CD4-positive, alpha-beta T cell treated with Interferon gamma for 1 hour (primary cell): ENCODE measurements around the gene GASK1B.

Experiments
- DNase-seq: peaks from one replicate; pipeline ENCODE4 v3.0.0-alpha.2; 2020

GASK1B gene

GRCh38 chr4:158172261-158173258, at the start of gene GASK1B:
Gene GASK1B, minus strand, starts transcription at chr4:158173025. Its CDS starts 1,650 bp downstream, at chr4:158171375.
- DNase-seq, result no peak

GRCh38 chr4:158219623-158220022, 46.8 kb upstream of the GASK1B start:
- no peak for DNase-seq

- no peak for DNase-seq
These were observed 44.9 kb upstream of the GASK1B start for GRCh38 chr4:158217763-158218162.

DNA sequence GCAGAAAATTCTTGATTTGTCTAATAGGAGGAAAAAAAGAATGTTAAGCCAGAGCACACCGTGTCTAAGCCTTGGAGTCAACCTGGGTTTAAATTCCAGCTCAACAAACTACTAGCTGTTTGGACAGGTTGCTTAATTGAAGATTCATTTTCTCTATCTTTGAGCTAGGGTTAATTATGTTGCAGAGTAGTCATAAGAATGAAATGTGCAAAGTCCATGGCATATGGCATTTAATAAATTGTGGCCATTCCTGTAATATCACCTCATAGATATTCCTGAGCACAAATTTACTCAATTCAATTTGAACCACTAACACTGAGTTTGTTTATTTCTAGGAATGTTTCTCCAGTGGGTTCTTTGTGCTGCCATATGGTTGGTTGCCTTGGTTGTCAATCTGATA, 42.0 kb upstream of the GASK1B start:
- no peak for DNase-seq

- DNase-seq, result no peak
These were observed 40.6 kb upstream of the GASK1B start for GRCh38 chr4:158213466-158213865.

GRCh38 chr4:158211222-158211621, 38.4 kb upstream of the GASK1B start:
- DNase-seq, result no peak

- peak; percentile 59 for DNase-seq
These were observed 37.3 kb upstream of the GASK1B start, which contains the start of gene TMEM144 for GRCh38 chr4:158209825-158210807. Gene TMEM144, plus strand, starts transcription at chr4:158210486. Its CDS starts 2,182 bp downstream, at chr4:158212668.

DNA sequence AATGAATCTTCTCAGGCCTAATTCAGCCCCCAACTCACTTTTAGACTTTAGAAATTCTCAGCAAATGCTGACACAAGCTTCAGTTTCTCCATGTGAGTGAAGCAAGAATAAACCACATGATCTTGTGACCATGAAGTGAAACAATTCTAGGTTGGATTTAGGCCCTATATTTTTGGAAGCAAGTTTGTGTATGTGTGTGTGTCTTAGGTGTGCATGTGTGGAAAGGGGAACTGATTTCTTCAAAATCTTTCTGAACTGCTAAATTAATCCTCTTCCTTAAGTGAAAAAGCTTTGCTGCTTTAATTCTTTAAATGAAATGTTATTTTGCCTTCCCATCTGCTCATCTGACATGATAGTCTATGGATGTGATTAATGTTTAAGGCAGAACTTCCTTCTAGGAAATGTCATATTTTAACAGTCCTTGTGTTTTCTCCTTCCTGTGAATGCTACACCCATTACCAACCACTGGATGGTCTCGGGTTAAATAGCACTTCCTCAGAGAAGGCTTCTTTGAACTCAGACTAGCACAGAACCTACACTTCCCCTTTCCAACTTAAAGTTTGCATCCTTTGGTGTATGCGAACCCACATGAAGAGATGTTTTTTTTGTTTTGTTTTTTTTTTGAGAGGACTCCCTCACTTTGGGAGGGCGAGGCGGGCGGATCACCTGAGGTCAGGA, 36.3 kb upstream of the GASK1B start:
- no peak for DNase-seq

DNA sequence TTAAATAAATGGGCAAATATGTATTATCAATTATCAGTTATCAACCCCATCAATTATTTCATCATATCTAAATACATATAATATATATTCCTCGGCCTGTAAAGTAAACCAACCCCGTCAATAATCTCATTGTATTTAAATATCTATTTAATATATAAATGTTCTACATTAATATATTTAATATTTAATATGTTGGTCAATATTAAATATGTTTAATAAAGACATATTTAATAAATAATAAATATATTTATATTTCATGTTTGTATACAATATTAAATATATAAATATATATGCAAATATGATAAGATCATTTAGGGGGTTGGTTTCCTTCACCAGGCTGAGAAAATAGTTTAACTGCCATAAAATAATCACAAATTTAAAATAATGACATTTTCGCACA, 31.1 kb upstream of the GASK1B start:
- DNase-seq, result no peak

DNA sequence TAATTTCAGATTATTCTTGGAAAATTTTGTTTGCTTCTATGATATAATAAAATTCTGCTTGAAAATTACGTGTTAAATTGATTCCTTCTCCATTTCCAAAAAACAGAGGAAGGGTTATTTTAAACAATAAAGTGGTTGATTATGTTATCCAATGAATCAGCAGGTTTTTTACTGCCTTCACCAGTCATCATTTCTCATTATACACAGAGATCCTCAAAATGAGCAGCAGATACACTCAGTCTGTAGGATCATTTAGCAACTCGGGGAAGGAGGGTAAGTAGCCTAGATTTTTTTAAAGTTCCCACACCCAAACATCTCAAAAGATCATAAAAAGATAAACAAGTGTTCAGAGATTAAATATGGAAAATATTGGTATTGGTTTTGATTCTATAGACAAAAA, 30.6 kb upstream of the GASK1B start:
- no peak for DNase-seq

DNA sequence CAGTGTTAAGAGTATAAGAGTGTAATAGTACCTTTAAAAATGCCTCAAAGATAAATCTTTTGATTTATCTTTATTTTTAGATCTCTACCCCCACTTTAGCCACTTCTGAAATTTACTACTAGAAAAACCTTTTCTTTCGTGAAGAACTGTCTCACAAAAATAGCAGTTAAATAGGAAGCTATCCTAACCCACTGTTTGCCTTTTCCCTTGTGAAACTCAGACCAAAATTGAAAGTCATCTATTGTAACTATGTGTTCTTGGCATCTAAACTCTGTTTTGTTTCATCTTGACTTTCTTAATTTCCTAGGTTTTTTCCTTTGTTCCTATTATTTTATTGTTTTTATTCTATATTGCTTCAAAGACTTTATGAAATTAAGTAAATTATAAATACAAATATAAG, 29.7 kb upstream of the GASK1B start:
- DNase-seq, result no peak

DNA sequence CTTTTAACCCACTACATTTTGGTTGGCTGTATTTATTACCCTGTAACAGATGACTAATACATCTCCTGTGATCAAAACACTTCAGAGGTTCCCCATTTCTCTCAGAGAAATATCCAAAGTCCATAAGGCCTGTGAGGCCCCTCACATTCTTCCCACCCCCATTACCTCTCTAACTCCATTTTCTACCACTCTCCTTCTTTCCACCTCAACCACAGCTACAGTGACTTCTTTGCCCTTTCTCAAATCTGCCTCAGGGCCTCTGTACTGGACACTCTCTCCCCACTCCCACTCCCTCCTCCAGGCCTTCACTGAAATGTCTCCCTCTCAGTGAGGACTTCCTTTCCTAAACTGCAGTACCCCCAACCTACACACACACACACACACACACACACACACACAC, 29.1 kb upstream of the GASK1B start:
- DNase-seq, result no peak

DNA sequence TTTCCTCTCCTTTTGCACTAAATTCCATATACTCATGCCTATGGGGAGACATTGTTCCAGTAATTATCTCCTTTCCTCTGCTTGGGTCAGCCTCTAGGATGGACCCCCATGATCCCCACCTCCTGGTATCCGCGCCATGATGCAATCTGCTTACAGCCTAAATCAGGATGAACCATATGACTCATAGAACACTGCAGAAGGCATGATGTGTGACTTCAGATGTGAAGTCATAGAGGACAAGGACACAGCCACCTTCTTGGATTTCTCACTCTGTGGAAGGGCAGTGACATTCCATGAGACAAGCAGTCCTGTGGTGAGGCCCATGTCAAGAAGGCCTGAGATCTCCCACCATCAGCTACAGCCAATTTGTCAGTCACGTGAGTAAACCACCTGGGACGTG, 28.5 kb upstream of the GASK1B start:
- DNase-seq, result no peak

GRCh38 chr4:158200214-158200613, 27.4 kb upstream of the GASK1B start:
- DNase-seq, result no peak

DNA sequence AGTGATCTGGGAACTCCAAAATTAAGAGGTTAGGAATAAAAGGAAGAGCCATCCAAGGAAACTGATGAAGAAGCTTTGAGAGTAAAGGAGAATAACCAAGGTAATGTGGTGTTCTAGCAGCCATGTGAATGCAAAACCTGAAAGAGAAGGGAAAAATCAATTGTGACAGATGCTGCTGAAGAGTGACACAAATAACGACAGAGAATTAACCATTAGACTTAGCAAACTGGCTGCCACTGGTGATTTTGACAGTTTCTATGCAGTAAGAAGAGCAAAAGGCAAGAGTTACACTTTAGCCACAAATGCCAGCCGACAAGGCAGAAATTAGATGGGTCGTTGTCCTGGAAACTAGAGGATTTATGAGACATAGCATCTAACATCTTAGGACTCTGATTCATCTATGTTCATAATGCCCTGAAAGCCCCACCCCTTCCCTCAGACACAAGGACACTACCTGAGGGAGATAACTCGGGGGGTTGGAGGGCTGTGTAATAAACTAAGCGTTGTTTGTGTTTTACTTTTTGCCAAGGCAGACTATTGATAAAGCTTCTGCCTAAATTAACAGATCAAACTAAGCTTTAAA, 24.5 kb upstream of the GASK1B start:
- no peak for DNase-seq

DNA sequence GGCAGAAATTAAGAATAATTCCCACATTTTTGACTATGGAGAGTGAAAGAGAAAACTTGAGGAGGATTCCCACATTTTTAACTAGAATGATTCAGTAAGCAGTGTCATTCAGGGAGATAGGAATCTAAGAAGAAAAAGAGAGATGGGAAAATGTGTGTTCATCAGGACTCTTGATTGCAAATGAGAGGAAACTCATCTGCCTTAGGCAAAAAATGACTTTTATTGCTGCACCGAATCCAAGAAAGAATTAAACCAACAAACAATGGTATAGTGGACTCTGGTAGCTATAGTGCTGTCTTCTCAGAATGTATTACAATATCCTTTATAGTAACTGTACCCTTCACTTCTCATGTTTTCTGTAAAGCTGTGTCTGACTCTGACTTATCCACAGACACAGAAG, 22.5 kb upstream of the GASK1B start:
- DNase-seq, result no peak

GRCh38 chr4:158193171-158193749, 20.4 kb upstream of the GASK1B start:
- no peak for DNase-seq

DNA sequence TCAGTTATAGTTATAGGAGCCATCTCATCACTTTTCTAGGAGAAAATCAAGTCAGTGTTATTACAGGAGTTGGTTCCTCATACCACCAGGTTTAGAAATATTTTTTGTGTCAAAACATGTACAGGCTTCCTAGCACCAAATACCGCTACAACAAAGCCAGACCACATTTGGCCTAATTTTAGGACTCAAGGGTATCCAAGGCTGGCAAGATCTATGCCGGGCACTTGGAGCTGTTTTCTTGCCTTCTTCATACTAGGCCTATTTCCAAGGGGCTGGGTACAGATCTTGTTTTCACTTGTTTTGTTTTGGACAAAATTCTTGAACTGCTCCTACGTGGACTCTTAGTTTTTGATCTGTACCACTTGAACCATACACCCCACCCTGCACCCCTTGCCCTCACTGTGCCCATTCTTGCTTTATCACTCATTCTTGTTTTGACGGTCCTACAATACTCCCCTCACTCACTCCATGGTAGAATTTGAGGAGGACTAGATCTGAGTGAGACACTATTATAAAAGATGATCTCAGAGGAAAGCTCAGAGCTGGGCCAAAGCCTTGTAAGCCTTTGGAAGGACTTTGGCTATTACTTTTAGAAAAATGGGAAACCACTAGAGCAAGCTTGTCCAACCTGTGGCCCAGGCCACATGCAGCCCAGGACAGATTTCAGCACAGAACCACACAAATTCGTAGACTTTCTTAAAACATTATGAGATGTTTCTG, 19.8 kb upstream of the GASK1B start:
- no peak for DNase-seq

GRCh38 chr4:158190718-158191117, 17.9 kb upstream of the GASK1B start:
- DNase-seq, result no peak

DNA sequence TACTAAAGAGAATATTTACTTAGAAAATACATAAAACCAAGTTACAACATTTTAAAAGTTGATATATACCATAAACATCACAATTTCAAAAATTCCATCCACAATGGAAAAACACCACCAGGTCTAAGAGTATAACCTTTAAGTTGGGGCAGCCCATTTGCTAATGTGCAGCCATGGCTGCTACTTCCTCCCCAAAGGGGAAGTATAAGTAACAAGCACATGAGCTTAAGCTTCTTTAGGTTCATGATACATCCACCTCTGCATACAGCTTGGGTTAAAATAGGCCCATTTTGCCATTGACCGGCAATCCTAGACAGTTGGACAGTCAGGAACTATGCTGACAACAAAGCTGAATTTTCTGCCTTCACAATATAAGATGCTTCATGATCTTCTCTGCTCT, 16.6 kb upstream of the GASK1B start:
- no peak for DNase-seq

GRCh38 chr4:158186815-158187214, 14.0 kb upstream of the GASK1B start:
- no peak for DNase-seq
